Measurements from ENCODE around the gene C6.

- TF ChIP-seq, protein P1, sequence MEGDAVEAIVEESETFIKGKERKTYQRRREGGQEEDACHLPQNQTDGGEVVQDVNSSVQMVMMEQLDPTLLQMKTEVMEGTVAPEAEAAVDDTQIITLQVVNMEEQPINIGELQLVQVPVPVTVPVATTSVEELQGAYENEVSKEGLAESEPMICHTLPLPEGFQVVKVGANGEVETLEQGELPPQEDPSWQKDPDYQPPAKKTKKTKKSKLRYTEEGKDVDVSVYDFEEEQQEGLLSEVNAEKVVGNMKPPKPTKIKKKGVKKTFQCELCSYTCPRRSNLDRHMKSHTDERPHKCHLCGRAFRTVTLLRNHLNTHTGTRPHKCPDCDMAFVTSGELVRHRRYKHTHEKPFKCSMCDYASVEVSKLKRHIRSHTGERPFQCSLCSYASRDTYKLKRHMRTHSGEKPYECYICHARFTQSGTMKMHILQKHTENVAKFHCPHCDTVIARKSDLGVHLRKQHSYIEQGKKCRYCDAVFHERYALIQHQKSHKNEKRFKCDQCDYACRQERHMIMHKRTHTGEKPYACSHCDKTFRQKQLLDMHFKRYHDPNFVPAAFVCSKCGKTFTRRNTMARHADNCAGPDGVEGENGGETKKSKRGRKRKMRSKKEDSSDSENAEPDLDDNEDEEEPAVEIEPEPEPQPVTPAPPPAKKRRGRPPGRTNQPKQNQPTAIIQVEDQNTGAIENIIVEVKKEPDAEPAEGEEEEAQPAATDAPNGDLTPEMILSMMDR (IDR thresholded peaks at IDR 0.05), result no peak
- TF ChIP-seq POLR2A (IDR thresholded peaks at IDR 0.05), result no peak
These were observed 6.4 kb upstream of the C6 start for GRCh38 chr5:41219658-41220269.
